K562 (cell line): Measurements from ENCODE around the gene FDX2. TPM values are rescaled to one million over a fixed set of nuclear protein-coding genes. Genes with fewer than 3 reads are reported as not detected.
A peak's percentile ranks its signal among the peaks of the same experiment; 100 is the strongest.

Source experiments
- ATAC-seq: fragments of 200-7000 bp; cut with Tn5 transposase; 3 replicates; pipeline ENCODE4 v1.9.1; 2020; ENCODE audit warnings: moderate library complexity
- BruUV-seq: library from RNA; stranded (reverse); fragments of 400-500 nt; replicated peaks from 2 replicates; lab custom pipeline; 2021; lab: Mats Ljungman, UMichigan
- CTCF ChIA-PET: fragments of 300-600 bp; formaldehyde crosslinking; extraction: SDS; loops from one replicate; lab custom pipeline; 2021; ENCODE audit warnings: low intra/inter-chr PET ratio; lab: Yijun Ruan, JAX
- POLR2A ChIA-PET: fragments of 300-600, 350-650 bp; sonication (Branson Sonifier 250); formaldehyde crosslinking; extraction: SDS; loops from one replicate; lab custom pipeline; 2021; ENCODE audit warnings: antibody characterized with exemption, inconsistent platforms; lab: Yijun Ruan, JAX
- DNase-seq, 4 experiments: peaks; one replicate each; pipeline versions ENCODE4 v3.0.0 to v3.0.0-alpha.2; 2011 to 2018; ENCODE audit warnings: low spot score in 3 of 4, mixed read lengths in 3 of 4; ENCODE audit errors: extremely low read depth in 1 of 4
- FAIRE-seq: peaks from 2 replicates; lab custom pipeline; 2011; peaks lifted over from hg19 to GRCh38; lab: Jason Lieb, UNC
- H2AFZ ChIP-seq: 2 replicates; pipeline ENCODE4 v1.6.0; 2011; ENCODE audit warnings: low read depth, low read length, control low read depth, inconsistent platforms
- H3K27ac ChIP-seq: fragments of 200-600 bp; 3 replicates; pipeline ENCODE4 v1.8.0; 2011; ENCODE audit warnings: low read depth, mild to moderate bottlenecking, control low read depth, inconsistent platforms, low read length, moderate library complexity, mixed read lengths; ENCODE audit errors: extremely low read depth
- H3K27me3 ChIP-seq, 2 experiments: fragments of 300-600 bp in 1 of 2; 2 replicates in 1 of 2; 3 replicates in 1 of 2; pipeline versions ENCODE4 v1.6.0 to v1.8.0; 2011; ENCODE audit warnings: inconsistent platforms in 2 of 2, low read length in 2 of 2, mild to moderate bottlenecking in 1 of 2, mixed read lengths in 1 of 2, moderate library complexity in 1 of 2; ENCODE audit not compliant: control insufficient read depth in 2 of 2, insufficient read depth in 2 of 2
- H3K36me3 ChIP-seq: fragments of 300-600 bp; 3 replicates; pipeline ENCODE4 v1.8.0; 2011; ENCODE audit warnings: mild to moderate bottlenecking, low read length, inconsistent platforms; ENCODE audit not compliant: control insufficient read depth, insufficient read depth
- H3K4me1 ChIP-seq, 2 experiments: fragments of 200-600 bp in 1 of 2; replicated peaks in 1 of 2; 2 replicates in 1 of 2; 3 replicates in 1 of 2; pipeline versions ENCODE4 v1.5.1 to v1.8.0; 2011; ENCODE audit warnings: inconsistent platforms in 2 of 2, low read length in 2 of 2, mild to moderate bottlenecking in 1 of 2, mixed read lengths in 1 of 2, moderate library complexity in 1 of 2; ENCODE audit not compliant: control insufficient read depth in 2 of 2, insufficient read depth in 2 of 2
- H3K4me2 ChIP-seq: 2 replicates; pipeline ENCODE4 v1.6.1; 2011; ENCODE audit warnings: low read length, control low read depth, inconsistent platforms, mixed read lengths; ENCODE audit not compliant: insufficient read depth
- H3K4me3 ChIP-seq: fragments of 200-600 bp; sonication (generic), shearing (Covaris generic); 2 replicates; pipeline ENCODE4 v1.5.1; 2016; ENCODE audit warnings: control low read depth, inconsistent platforms
- H3K79me2 ChIP-seq: fragments of 200-600 bp; 3 replicates; pipeline ENCODE4 v1.8.0; 2011; ENCODE audit warnings: low read length, inconsistent platforms; ENCODE audit not compliant: control insufficient read depth, insufficient read depth
- H3K9ac ChIP-seq, 2 experiments: 2 replicates each; pipeline versions ENCODE4 v1.6.0 to v1.6.1; 2011; ENCODE audit warnings: low read depth in 2 of 2, low read length in 2 of 2, control low read depth in 1 of 2, inconsistent platforms in 1 of 2, mild to moderate bottlenecking in 1 of 2, mixed read lengths in 1 of 2; ENCODE audit not compliant: insufficient read depth in 1 of 2
- H3K9me1 ChIP-seq: one replicate; pipeline ENCODE4 v1.6.0; 2011; ENCODE audit warnings: inconsistent platforms, mild to moderate bottlenecking, low read length, moderate library complexity; ENCODE audit not compliant: control insufficient read depth, insufficient read depth
- H3K9me3 ChIP-seq: replicated peaks from 2 replicates; pipeline ENCODE4 v1.5.1; 2011; ENCODE audit warnings: low read depth, low read length, inconsistent platforms; ENCODE audit not compliant: control insufficient read depth, insufficient read depth
- H4K20me1 ChIP-seq: replicated peaks from 2 replicates; pipeline ENCODE4 v1.6.1; 2011; ENCODE audit warnings: low read length, inconsistent platforms, mixed read lengths; ENCODE audit not compliant: control insufficient read depth, insufficient read depth
- CHCHD3 ChIP-seq: fragments of 250-450 bp; sonication (Bioruptor Pico); IDR thresholded peaks from 2 replicates; pipeline ENCODE4 v2.1.2; 2022; ENCODE audit warnings: mild to moderate bottlenecking
- FOXJ2 ChIP-seq: fragments of 200-800 bp; sonication (Bioruptor generic); IDR thresholded peaks from 2 replicates; pipeline ENCODE4 v1.6.1; 2016; ENCODE audit warnings: missing genetic modification characterization, missing compliant biosample characterization
- HSF4 ChIP-seq: fragments of 250-450 bp; sonication (Bioruptor Pico); IDR thresholded peaks from 2 replicates; pipeline ENCODE4 v2.1.2; 2022; ENCODE audit warnings: mild to moderate bottlenecking, moderate library complexity, borderline replicate concordance
- MCM3 ChIP-seq: fragments of 450-650 bp; IDR thresholded peaks from 2 replicates; pipeline ENCODE4 v1.6.1; 2016
- MCM7 ChIP-seq, 2 experiments: fragments of 450-650 bp; IDR thresholded peaks; 2 replicates each; pipeline ENCODE4 v1.6.1; 2016 to 2018
- NFXL1 ChIP-seq: fragments of 450-650 bp; formaldehyde crosslinking; IDR thresholded peaks from 2 replicates; pipeline ENCODE4 v1.4.0; 2021; ENCODE audit warnings: mild to moderate bottlenecking
- PHF21A ChIP-seq: fragments of 450-650 bp; IDR thresholded peaks from 2 replicates; pipeline ENCODE4 v1.6.1; 2017; ENCODE audit warnings: low read depth, borderline replicate concordance
- PREB ChIP-seq: sonication (generic); formaldehyde crosslinking; IDR thresholded peaks from 2 replicates; pipeline ENCODE4 v1.8.1; 2023; ENCODE audit warnings: mild to moderate bottlenecking, missing genetic modification reagents
- SIN3B ChIP-seq: fragments of 450-650 bp; IDR thresholded peaks from 2 replicates; pipeline ENCODE4 v1.6.1; 2017; ENCODE audit warnings: low read depth, mild to moderate bottlenecking, moderate library complexity
- SPI1 ChIP-seq: IDR thresholded peaks from 2 replicates; pipeline ENCODE4 v1.6.1; 2011; ENCODE audit warnings: low read depth, low read length, control low read depth, borderline replicate concordance
- TCFL5 ChIP-seq: fragments of 250-450 bp; sonication (Bioruptor Pico); conservative IDR thresholded peaks from 2 replicates; pipeline ENCODE4 v1.6.1; 2021; ENCODE audit warnings: mild to moderate bottlenecking, moderate library complexity, matching md5 sums
- ZBED1 ChIP-seq: IDR thresholded peaks from 2 replicates; pipeline ENCODE4 v1.6.1; 2014
- ZBTB49 ChIP-seq: sonication (generic); formaldehyde crosslinking; IDR thresholded peaks from 2 replicates; pipeline ENCODE4 v1.8.0; 2022; ENCODE audit warnings: missing genetic modification reagents, mild to moderate bottlenecking, borderline replicate concordance
- ZNF134 ChIP-seq: fragments of 250-450 bp; sonication (Bioruptor Pico); conservative IDR thresholded peaks from 2 replicates; pipeline ENCODE4 v1.4.0; 2020
- ZNF644 ChIP-seq: fragments of 200-800 bp; sonication (Bioruptor generic); IDR thresholded peaks from 2 replicates; pipeline ENCODE4 v1.6.1; 2016; ENCODE audit warnings: low read depth, missing genetic modification characterization, missing compliant biosample characterization
- ZNF79 ChIP-seq: fragments of 250-450 bp; sonication (Bioruptor Pico); IDR thresholded peaks from 2 replicates; pipeline ENCODE4 v1.4.0; 2020; ENCODE audit warnings: low read depth, mild to moderate bottlenecking, moderate library complexity
- WGBS: fragments of 100-300 bp; shearing (Covaris generic); methylation state at CpG from one replicate; pipeline ENCODE4 v1.1.6; 2016; ENCODE audit warnings: low coverage, mixed read lengths; ENCODE audit not compliant: insufficient coverage; ENCODE audit errors: missing lambda C conversion rate; 5-methylcytosine and 5-hydroxymethylcytosine counted together
- in situ Hi-C: fragments of 300-500 bp; cut with MboI; formaldehyde crosslinking; loops from 4 replicates; pipeline ENCODE4 v1.15.0; 2018; ENCODE audit warnings: inconsistent platforms, mixed read lengths
- intact Hi-C: fragments of 100-400 bp; cut with micrococcal nuclease; formaldehyde crosslinking; loops from 2 replicates; pipeline ENCODE4 v1.14.2; 2022
- polyA plus RNA-seq, 8 experiments: library from polyadenylated mRNA; depleted of rRNA in 4 of 8; stranded (reverse) in 5 of 8; unstranded in 3 of 8; fragments of >200 nt; fragmentation: Nextera tagmentation in 2 of 8; fragmentation: Illumina TruSeq in 1 of 8; extraction: Ambion mirVana in 2 of 8; extraction: Trizol in 1 of 8; gene quantifications; 2 replicates each; pipeline versions ENCODE4 v1.2.1 to v1.2.3, GENCODE V29; 2011 to 2014; ENCODE audit warnings: inconsistent platforms in 1 of 8, missing spikeins in 1 of 8
- total RNA-seq, 7 experiments: library from RNA; depleted of rRNA in 6 of 7; stranded (reverse); fragments of >200 nt in 6 of 7; fragmentation: Illumina TruSeq in 2 of 7; extraction: Trizol in 2 of 7; gene quantifications; 2 replicates each; pipeline versions ENCODE4 v1.2.1 to v1.2.3, GENCODE V29; 2011 to 2021; ENCODE audit warnings: low replicate concordance in 1 of 7
- TF ChIP-seq, protein P1 (sequence below): sonication (generic); formaldehyde crosslinking; IDR thresholded peaks from 2 replicates; pipeline ENCODE4 v1.8.0; 2022; ENCODE audit warnings: missing genetic modification reagents, mild to moderate bottlenecking, moderate library complexity, borderline replicate concordance

FDX2 gene
- total and polyA plus RNA-seq, 9 of the 15 experiments (the other 6 are each of a cell fraction or from before 2014, with no cell fraction given): 2.5 to 49.8 (median 29.7) TPM

DNA sequence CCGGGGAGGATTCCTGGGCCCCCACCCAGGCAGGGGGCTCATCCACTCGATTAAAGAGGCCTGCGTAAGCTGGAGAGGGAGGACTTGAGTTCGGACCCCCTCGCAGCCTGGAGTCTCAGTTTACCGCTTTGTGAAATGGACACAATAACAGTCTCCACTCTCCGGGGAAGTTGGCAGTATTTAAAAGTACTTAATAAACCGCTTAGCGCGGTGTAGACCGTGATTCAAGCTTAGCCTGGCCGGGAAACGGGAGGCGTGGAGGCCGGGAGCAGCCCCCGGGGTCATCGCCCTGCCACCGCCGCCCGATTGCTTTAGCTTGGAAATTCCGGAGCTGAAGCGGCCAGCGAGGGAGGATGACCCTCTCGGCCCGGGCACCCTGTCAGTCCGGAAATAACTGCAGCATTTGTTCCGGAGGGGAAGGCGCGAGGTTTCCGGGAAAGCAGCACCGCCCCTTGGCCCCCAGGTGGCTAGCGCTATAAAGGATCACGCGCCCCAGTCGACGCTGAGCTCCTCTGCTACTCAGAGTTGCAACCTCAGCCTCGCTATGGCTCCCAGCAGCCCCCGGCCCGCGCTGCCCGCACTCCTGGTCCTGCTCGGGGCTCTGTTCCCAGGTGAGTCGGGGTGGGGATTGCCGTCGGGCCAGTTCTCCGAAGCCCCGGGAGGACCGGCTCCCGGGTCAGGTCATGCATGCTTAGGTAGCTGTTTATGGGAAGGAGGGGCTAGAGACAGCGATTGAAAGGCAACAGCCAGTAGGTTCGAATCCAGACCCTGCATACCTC, 45.0 kb downstream of the FDX2 start, which contains the start of gene ICAM1:
TSS of gene ICAM1 (plus strand) at position 505 of the 779 bp plus-strand sequence. CDS start at position 545, 40 bp downstream.
- Histone ChIP-seq H3K36me3 (peaks cover 26% of the 10 kb centered on the region; the same call in 2 of the 3 replicates), H3K9ac (peak within 1 kb of the TSS; percentile 73 to 93), H3K4me1 (peaks cover 16 to 33% of the 10 kb centered on the region in 2 experiments; a peak in 4 of 5 replicates), H3K9me1 (no peaks in the 10 kb centered on the region), H3K4me2 (peak within 1 kb of the TSS; percentile 76), H3K4me3 (peak within 1 kb of the TSS; percentile 48), H2AFZ (peak within 1 kb of the TSS; percentile 91), H3K79me2 (peaks cover 30% of the 10 kb centered on the region), H3K27ac (peak within 1 kb of the TSS; percentile 81), H3K9me3 (no peaks in the 10 kb centered on the region), H4K20me1 (no peaks in the 10 kb centered on the region), H3K27me3 (no peaks in the 10 kb centered on the region)
- intact Hi-C loops: loop anchor here (1.0 to 2.0 kb wide), 3 partner anchors 18 to 110 kb away; partner anchors contain the start of genes ICAM5, RAVER1 and TYK2
- WGBS: 1% methylated on average over 51 of the region's 51 CpGs
- BruUV-seq: TSS peak; percentile 97
- in situ Hi-C loops: loop anchor here (5.0 kb wide), 1 partner anchor 116 kb away; no protein-coding TSS in a partner anchor
- ATAC-seq (peak; percentile 88), DNase-seq (peak; percentile 71 to 92 (median 80)), FAIRE-seq (peak; percentile 92)
- POLR2A ChIA-PET: interaction anchor here (0.6 to 3.7 kb wide), 22 partner anchors 8 to 385 kb away, joined by 3 to 74 read pairs (median 4); partner anchors contain the start of genes FDX2, ICAM4, ICAM5 and PPAN
- CTCF ChIA-PET: interaction anchor here (3.9 kb wide), 1 partner anchor 118 kb away, joined by 77 read pairs; no protein-coding TSS in a partner anchor
- TF ChIP-seq ZNF79 (CRISPR knock-in tag): no peak
- peak; percentile 87 for TF ChIP-seq PHF21A
- TF ChIP-seq SPI1: no peak
- TF ChIP-seq HSF4 (CRISPR knock-in tag): no peak
- TF ChIP-seq, protein P1, sequence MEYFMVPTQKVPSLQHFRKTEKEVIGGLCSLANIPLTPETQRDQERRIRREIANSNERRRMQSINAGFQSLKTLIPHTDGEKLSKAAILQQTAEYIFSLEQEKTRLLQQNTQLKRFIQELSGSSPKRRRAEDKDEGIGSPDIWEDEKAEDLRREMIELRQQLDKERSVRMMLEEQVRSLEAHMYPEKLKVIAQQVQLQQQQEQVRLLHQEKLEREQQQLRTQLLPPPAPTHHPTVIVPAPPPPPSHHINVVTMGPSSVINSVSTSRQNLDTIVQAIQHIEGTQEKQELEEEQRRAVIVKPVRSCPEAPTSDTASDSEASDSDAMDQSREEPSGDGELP (CRISPR knock-in tag): no peak; the same call in none of the 2 replicates
- TF ChIP-seq ZBTB49 (CRISPR knock-in tag): no peak
- TF ChIP-seq ZNF134: no peak
- TF ChIP-seq ZNF644 (tag): no peak
- TF ChIP-seq MCM3: no peak
- peak; percentile 67; the same call in 1 of the 2 replicates for TF ChIP-seq FOXJ2 (tag)
- no peak for TF ChIP-seq MCM7 (IDR thresholded peaks at IDR 0.05)
- no peak for TF ChIP-seq TCFL5 (CRISPR knock-in tag)
- no peak for TF ChIP-seq SIN3B
- TF ChIP-seq ZBED1: no peak
- no peak for TF ChIP-seq NFXL1
- no peak for TF ChIP-seq CHCHD3 (CRISPR knock-in tag)
- TF ChIP-seq PREB (CRISPR knock-in tag): peak; percentile 37; the same call in 1 of the 2 replicates
